Calu3 (cell line): Measurements from ENCODE around the gene PAF1. TPM values are rescaled to one million over a fixed set of nuclear protein-coding genes. Genes with fewer than 3 reads are reported as not detected.

Experiments used
- BruUV-seq: library from RNA; stranded (reverse); fragments of 400-500 nt; replicated peaks from 2 replicates; lab custom pipeline; 2021; lab: Mats Ljungman, UMichigan
- CTCF ChIA-PET: fragments of 300-600 bp; sonication (Branson Sonifier 250); formaldehyde crosslinking; loops from one replicate; lab custom pipeline; 2022; ENCODE audit warnings: antibody characterized with exemption; lab: Charles Lee
- DNase-seq: peaks from one replicate; pipeline ENCODE4 v3.0.0; 2022
- H3K27ac Mint-ChIP-seq: one replicate; pipeline ENCODE4 v1.8.0; 2022; ENCODE audit warnings: mixed read lengths; ENCODE audit not compliant: unreplicated experiment
- H3K27me3 Mint-ChIP-seq: one replicate; pipeline ENCODE4 v1.8.0; 2022; ENCODE audit warnings: mixed read lengths; ENCODE audit not compliant: unreplicated experiment
- H3K36me3 Mint-ChIP-seq: one replicate; pipeline ENCODE4 v1.8.0; 2022; ENCODE audit warnings: mild to moderate bottlenecking, moderate library complexity, mixed read lengths; ENCODE audit not compliant: insufficient read depth, unreplicated experiment
- H3K4me1 Mint-ChIP-seq: one replicate; pipeline ENCODE4 v1.8.0; 2022; ENCODE audit warnings: mild to moderate bottlenecking, low read depth, mixed read lengths; ENCODE audit not compliant: unreplicated experiment
- H3K4me3 Mint-ChIP-seq: one replicate; pipeline ENCODE4 v1.8.0; 2022; ENCODE audit warnings: mild to moderate bottlenecking, low read depth, moderate library complexity, mixed read lengths; ENCODE audit not compliant: unreplicated experiment
- H3K9me3 Mint-ChIP-seq: one replicate; pipeline ENCODE4 v1.8.0; 2022; ENCODE audit warnings: low read depth, mixed read lengths; ENCODE audit not compliant: unreplicated experiment
- CTCF ChIP-seq: fragments of 200-600 bp; IDR thresholded peaks from one replicate; pipeline ENCODE4 v1.8.0; 2022; ENCODE audit warnings: antibody characterized with exemption; ENCODE audit not compliant: unreplicated experiment
- intact Hi-C: fragments of 100-400 bp; cut with micrococcal nuclease; formaldehyde crosslinking; loops from one replicate; pipeline ENCODE4 v1.10.0; 2022; ENCODE audit not compliant: unreplicated experiment
- total RNA-seq: library from RNA; stranded (reverse); gene quantifications from 2 replicates; pipeline ENCODE4 v1.2.3, GENCODE V29; 2022

PAF1 gene
- total RNA-seq, 1 experiment from 2014 or later = 64.3 TPM

- BruUV-seq = no TSS peak
- Mint-ChIP-seq H3K36me3 (peaks cover 53% of the 10 kb centered on the region), H3K4me3 (no peak overlapping the region), H3K27ac (no peak overlapping the region), H3K4me1 (no peaks in the 10 kb centered on the region), H3K27me3 (no peaks in the 10 kb centered on the region), H3K9me3 (no peaks in the 10 kb centered on the region)
- no peak for DNase-seq
- CTCF ChIA-PET = interaction anchor here (0.5 kb wide), 1 partner anchor 114 kb away, joined by 3 read pairs; no protein-coding TSS in a partner anchor
- no peak for TF ChIP-seq CTCF
- intact Hi-C loops = no loop called here
Observed at GRCh38 chr19:39377373-39378362, 13.2 kb downstream of the PAF1 start.

- Mint-ChIP-seq H3K4me1 (no peaks in the 10 kb centered on the region), H3K36me3 (peaks cover 52% of the 10 kb centered on the region), H3K27me3 (no peaks in the 10 kb centered on the region), H3K9me3 (no peaks in the 10 kb centered on the region), H3K27ac (no peak overlapping the region), H3K4me3 (no peak overlapping the region)
- intact Hi-C loops = no loop called here
- no peak for TF ChIP-seq CTCF
- no TSS peak for BruUV-seq
- CTCF ChIA-PET = no interaction called here
- no peak for DNase-seq
Observed at GRCh38 chr19:39375929-39376328, 15.0 kb downstream of the PAF1 start.

GRCh38 chr19:39372941-39373340 lies 18.0 kb downstream of the PAF1 start:
- peaks cover 52% of the 10 kb centered on the region for H3K36me3 Mint-ChIP-seq

More at GRCh38 chr19:39372941-39373340, 18.0 kb downstream of the PAF1 start:
- no peak for TF ChIP-seq CTCF
- no peak for DNase-seq
- CTCF ChIA-PET = no interaction called here
- Mint-ChIP-seq H3K9me3 (no peaks in the 10 kb centered on the region), H3K4me1 (no peaks in the 10 kb centered on the region), H3K27ac (no peak overlapping the region), H3K4me3 (no peak overlapping the region), H3K27me3 (no peaks in the 10 kb centered on the region)
- intact Hi-C loops = no loop called here
- BruUV-seq = no TSS peak
